NT2/D1 (cell line): ENCODE data around the gene PHIP.

ENCODE experiments used
- SUZ12 ChIP-seq: IDR thresholded peaks from 2 replicates; pipeline ENCODE4 v1.6.1; 2011; ENCODE audit not compliant: insufficient read length, insufficient read depth; ENCODE audit errors: extremely low read depth
- YY1 ChIP-seq: IDR thresholded peaks from 2 replicates; pipeline ENCODE4 v1.6.1; 2011; ENCODE audit not compliant: insufficient read length, insufficient read depth
- ZNF274 ChIP-seq: IDR thresholded peaks from 2 replicates; pipeline ENCODE4 v1.6.1; 2011; ENCODE audit warnings: mild to moderate bottlenecking, low read depth, low read length

GRCh38 chr6:79005497-79005896 lies 72.6 kb downstream of the PHIP start:
- TF ChIP-seq YY1 (no peak), SUZ12 (no peak), ZNF274 (no peak)
